Fibroblast of lung (primary cell): ENCODE data around the gene VTCN1. TPM values are rescaled to one million over a fixed set of nuclear protein-coding genes. Genes with fewer than 3 reads are reported as not detected.

Experiments used
- DNase-seq, 2 donors: peaks; one replicate each; pipeline versions ENCODE4 v3.0.0 to v3.0.0-alpha.2; 2010; ENCODE audit warnings: low read depth in 2 of 2
- H2AFZ ChIP-seq: 2 replicates; pipeline ENCODE4 v1.5.1; 2012; ENCODE audit warnings: low read length, control low read depth, inconsistent platforms
- H3K27ac ChIP-seq: 2 replicates; pipeline ENCODE4 v1.5.1; 2011; ENCODE audit warnings: low read length, control low read depth; ENCODE audit not compliant: insufficient read depth
- H3K27me3 ChIP-seq: 2 replicates; pipeline ENCODE4 v1.5.1; 2011; ENCODE audit warnings: mild to moderate bottlenecking, low read length; ENCODE audit not compliant: control insufficient read depth, insufficient read depth
- H3K36me3 ChIP-seq: 2 replicates; pipeline ENCODE4 v1.5.1; 2011; ENCODE audit warnings: low read length; ENCODE audit not compliant: control insufficient read depth, insufficient read depth
- H3K4me1 ChIP-seq: 2 replicates; pipeline ENCODE4 v1.5.1; 2011; ENCODE audit warnings: low read length; ENCODE audit not compliant: control insufficient read depth, insufficient read depth; ENCODE audit errors: extremely low read depth
- H3K4me2 ChIP-seq: 2 replicates; pipeline ENCODE4 v1.5.1; 2011; ENCODE audit warnings: low read length, control low read depth; ENCODE audit not compliant: insufficient read depth; ENCODE audit errors: extremely low read depth
- H3K4me3 ChIP-seq, 4 experiments: fragments of 200-600 bp in 1 of 4; sonication (generic) in 1 of 4; replicated peaks in 1 of 4; 2 replicates each; pipeline ENCODE4 v1.5.1; 2011 to 2016; ENCODE audit warnings: low read length in 4 of 4, low read depth in 3 of 4, mild to moderate bottlenecking in 3 of 4, control low read depth in 2 of 4, inconsistent platforms in 1 of 4, mixed read lengths in 1 of 4; ENCODE audit not compliant: insufficient read depth in 1 of 4; ENCODE audit errors: control extremely low read depth in 1 of 4
- H3K79me2 ChIP-seq: 2 replicates; pipeline ENCODE4 v1.5.1; 2012; ENCODE audit warnings: mild to moderate bottlenecking, low read length, inconsistent platforms; ENCODE audit not compliant: control insufficient read depth, insufficient read depth
- H3K9ac ChIP-seq: 2 replicates; pipeline ENCODE4 v1.5.1; 2011; ENCODE audit warnings: mild to moderate bottlenecking, low read length, control low read depth; ENCODE audit not compliant: insufficient read depth
- H3K9me3 ChIP-seq: 2 replicates; pipeline ENCODE4 v1.5.1; 2012; ENCODE audit warnings: low read depth, low read length; ENCODE audit not compliant: control insufficient read depth, insufficient read depth
- H4K20me1 ChIP-seq: 2 replicates; pipeline ENCODE4 v1.5.1; 2011; ENCODE audit warnings: low read length; ENCODE audit not compliant: control insufficient read depth, insufficient read depth; ENCODE audit errors: extremely low read depth
- EZH2 ChIP-seq: IDR thresholded peaks from 2 replicates; pipeline ENCODE4 v1.5.1; 2012; ENCODE audit warnings: low read length, control low read depth, mild to moderate bottlenecking; ENCODE audit errors: missing control alignments
- polyA plus RNA-seq, 2 donors: library from polyadenylated mRNA; depleted of rRNA in 1 of 2; stranded (reverse) in 1 of 2; unstranded in 1 of 2; fragments of >200 nt; gene quantifications; 2 replicates each; pipeline ENCODE4 v1.2.1, GENCODE V29; 2011 to 2012; ENCODE audit warnings: missing spikeins in 1 of 2
- total RNA-seq: library from RNA; depleted of rRNA; stranded (reverse); fragments of >200 nt; gene quantifications from 2 replicates; pipeline ENCODE4 v1.2.1, GENCODE V29; 2014
- TF ChIP-seq, protein P1 (sequence below), 2 donors: IDR thresholded peaks in 1 of 2; conservative IDR thresholded peaks in 1 of 2; 1 replicate in 1 of 2; 2 replicates in 1 of 2; pipeline ENCODE4 v1.5.1; 2011 to 2012; ENCODE audit warnings: low read length in 2 of 2, control low read depth in 1 of 2, inconsistent platforms in 1 of 2, low read depth in 1 of 2, mild to moderate bottlenecking in 1 of 2

VTCN1 gene
- total and polyA plus RNA-seq, 2 donors (not counting 1 experiment from before 2014, with no cell fraction given), result 0.03 TPM; not detected in 1

DNA sequence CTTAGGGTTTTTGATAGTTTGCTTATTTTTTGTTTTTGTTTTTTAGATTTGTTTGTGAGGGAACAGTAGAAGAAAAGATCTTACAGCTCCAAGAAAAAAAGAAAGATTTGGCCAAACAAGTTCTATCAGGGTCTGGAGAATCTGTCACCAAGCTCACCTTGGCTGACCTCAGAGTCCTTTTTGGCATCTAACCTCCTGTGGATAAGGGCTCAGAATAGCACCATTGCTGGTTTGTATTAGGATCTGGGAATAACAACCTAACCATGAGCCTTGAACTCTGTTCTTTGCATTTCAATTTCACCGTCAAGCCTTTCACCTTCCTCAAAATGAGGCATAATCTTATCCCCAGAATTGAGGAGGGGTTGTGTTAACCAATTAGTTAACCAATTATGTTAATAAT lies 109.4 kb downstream of the VTCN1 start:
- no peak overlapping the region for H2AFZ ChIP-seq
- peaks cover 6% of the 10 kb centered on the region for H3K36me3 ChIP-seq
- no peak overlapping the region for H3K9ac ChIP-seq
- no peak for TF ChIP-seq EZH2
- TF ChIP-seq, protein P1, sequence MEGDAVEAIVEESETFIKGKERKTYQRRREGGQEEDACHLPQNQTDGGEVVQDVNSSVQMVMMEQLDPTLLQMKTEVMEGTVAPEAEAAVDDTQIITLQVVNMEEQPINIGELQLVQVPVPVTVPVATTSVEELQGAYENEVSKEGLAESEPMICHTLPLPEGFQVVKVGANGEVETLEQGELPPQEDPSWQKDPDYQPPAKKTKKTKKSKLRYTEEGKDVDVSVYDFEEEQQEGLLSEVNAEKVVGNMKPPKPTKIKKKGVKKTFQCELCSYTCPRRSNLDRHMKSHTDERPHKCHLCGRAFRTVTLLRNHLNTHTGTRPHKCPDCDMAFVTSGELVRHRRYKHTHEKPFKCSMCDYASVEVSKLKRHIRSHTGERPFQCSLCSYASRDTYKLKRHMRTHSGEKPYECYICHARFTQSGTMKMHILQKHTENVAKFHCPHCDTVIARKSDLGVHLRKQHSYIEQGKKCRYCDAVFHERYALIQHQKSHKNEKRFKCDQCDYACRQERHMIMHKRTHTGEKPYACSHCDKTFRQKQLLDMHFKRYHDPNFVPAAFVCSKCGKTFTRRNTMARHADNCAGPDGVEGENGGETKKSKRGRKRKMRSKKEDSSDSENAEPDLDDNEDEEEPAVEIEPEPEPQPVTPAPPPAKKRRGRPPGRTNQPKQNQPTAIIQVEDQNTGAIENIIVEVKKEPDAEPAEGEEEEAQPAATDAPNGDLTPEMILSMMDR (conservative IDR thresholded peaks at IDR 0.05 in 1 of 2, IDR thresholded peaks at IDR 0.05 in 1 of 2; ENCODE audit: low read depth in 1 of 2, low read length in 2 of 2), result no peak
- no peaks in the 10 kb centered on the region for H3K9me3 ChIP-seq
- H4K20me1 ChIP-seq, result no peaks in the 10 kb centered on the region
- H3K4me1 ChIP-seq, result peaks cover 6% of the 10 kb centered on the region
- no peak overlapping the region for H3K27ac ChIP-seq
- no peaks in the 10 kb centered on the region for H3K79me2 ChIP-seq
- H3K27me3 ChIP-seq, result no peaks in the 10 kb centered on the region
- no peak for DNase-seq
- H3K4me3 ChIP-seq, result no peak overlapping the region
- no peak overlapping the region for H3K4me2 ChIP-seq

DNA sequence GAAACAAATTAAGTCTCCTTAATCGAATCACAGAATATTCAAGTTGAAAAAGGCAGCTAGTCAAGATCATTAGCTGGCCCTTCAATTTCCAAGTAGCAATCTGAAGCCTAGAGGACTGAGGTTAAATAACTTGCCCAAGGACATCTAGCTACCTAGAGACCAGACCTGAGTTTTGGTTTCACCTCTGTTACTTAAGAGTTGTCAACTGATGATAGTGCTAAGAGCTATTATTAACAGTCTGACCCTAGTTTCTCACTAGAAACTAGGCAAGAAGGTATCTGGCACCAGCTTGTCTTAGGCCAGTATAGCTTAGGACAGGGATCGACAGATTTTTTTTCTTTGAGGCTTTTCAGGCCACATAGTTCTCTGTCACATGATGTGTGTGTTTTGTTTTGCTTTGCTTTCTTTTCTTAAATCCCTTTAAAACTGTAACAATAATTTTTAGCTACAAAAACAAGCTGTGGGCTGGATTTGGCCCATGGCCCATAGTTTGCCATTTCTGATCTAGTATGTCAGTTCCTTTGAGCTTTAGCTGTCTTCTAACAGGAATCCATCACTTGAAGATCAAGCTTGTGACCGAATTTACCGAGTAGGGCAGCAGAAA lies 112.3 kb downstream of the VTCN1 start:
- Histone ChIP-seq H3K4me1 (peaks cover 25% of the 10 kb centered on the region), H3K4me2 (no peak overlapping the region), H3K27me3 (no peaks in the 10 kb centered on the region), H3K9me3 (no peaks in the 10 kb centered on the region), H3K79me2 (no peaks in the 10 kb centered on the region), H4K20me1 (no peaks in the 10 kb centered on the region), H3K9ac (no peak overlapping the region), H3K4me3 (no peak overlapping the region), H3K27ac (no peak overlapping the region), H2AFZ (no peak overlapping the region), H3K36me3 (peaks cover 6% of the 10 kb centered on the region)
- TF ChIP-seq, protein P1 (conservative IDR thresholded peaks at IDR 0.05 in 1 of 2, IDR thresholded peaks at IDR 0.05 in 1 of 2; ENCODE audit: low read depth in 1 of 2, low read length in 2 of 2), result no peak
- no peak for TF ChIP-seq EZH2
- DNase-seq, result no peak

DNA sequence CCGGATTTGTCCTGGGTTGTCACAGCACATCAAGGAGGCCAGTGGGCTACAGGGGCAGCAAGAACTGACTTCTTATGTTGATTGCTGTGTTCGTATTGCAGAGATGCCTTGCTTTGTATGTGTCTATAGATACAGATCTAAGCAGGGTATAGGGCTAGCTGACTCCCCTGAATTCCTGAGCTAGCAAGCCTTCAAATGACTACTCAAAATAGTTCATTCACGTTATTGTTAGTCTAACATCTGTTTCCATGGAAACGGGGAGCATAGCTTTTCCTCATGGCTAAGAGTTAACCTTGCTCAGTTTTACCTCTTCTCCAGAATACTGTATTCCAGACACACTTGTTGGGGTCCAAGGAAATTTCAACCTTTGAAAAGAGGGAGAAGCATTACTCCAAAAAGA lies 113.3 kb downstream of the VTCN1 start:
- Histone ChIP-seq H3K9me3 (no peaks in the 10 kb centered on the region), H3K9ac (no peak overlapping the region), H4K20me1 (no peaks in the 10 kb centered on the region), H3K4me1 (peaks cover 30% of the 10 kb centered on the region), H3K36me3 (peaks cover 3% of the 10 kb centered on the region), H3K27me3 (no peaks in the 10 kb centered on the region), H3K79me2 (no peaks in the 10 kb centered on the region), H2AFZ (no peak overlapping the region), H3K4me3 (no peak overlapping the region), H3K4me2 (no peak overlapping the region), H3K27ac (peak overlapping the region; percentile 46)
- peak; percentile 8 to 69 for DNase-seq
- TF ChIP-seq EZH2, result no peak
- TF ChIP-seq, protein P1 (conservative IDR thresholded peaks at IDR 0.05 in 1 of 2, IDR thresholded peaks at IDR 0.05 in 1 of 2; ENCODE audit: low read depth in 1 of 2, low read length in 2 of 2), result no peak
